Panc1 (cell line): ENCODE data around the gene SFSWAP. TPM values are rescaled to one million over a fixed set of nuclear protein-coding genes. Genes with fewer than 3 reads are reported as not detected.

Experiments
- ATAC-seq: fragments of 200-7000 bp; cut with Tn5 transposase; 2 replicates; pipeline ENCODE4 v1.9.1; 2020; ENCODE audit warnings: mild to moderate bottlenecking, moderate library complexity
- BruUV-seq: library from RNA; stranded (reverse); fragments of 400-500 nt; replicated peaks from 2 replicates; lab custom pipeline; 2021; lab: Mats Ljungman, UMichigan
- CTCF ChIA-PET: fragments of 300-600 bp; sonication (Branson Sonifier 250); formaldehyde crosslinking; loops from one replicate; lab custom pipeline; 2022; ENCODE audit warnings: antibody characterized with exemption; lab: Charles Lee
- POLR2A ChIA-PET: fragments of 300-600 bp; sonication (Branson Sonifier 250); formaldehyde crosslinking; loops from one replicate; lab custom pipeline; 2022; ENCODE audit warnings: antibody characterized with exemption; lab: Charles Lee
- DNase-seq: peaks from one replicate; pipeline ENCODE4 v3.0.0-alpha.2; 2010; ENCODE audit warnings: low read depth, low spot score
- H3K27ac ChIP-seq: 2 replicates; pipeline ENCODE4 v1.5.1; 2011; ENCODE audit warnings: mild to moderate bottlenecking, low read length, inconsistent platforms
- H3K27me3 ChIP-seq: fragments of 200-500 bp; sonication (Bioruptor generic); 2 replicates; pipeline ENCODE4 v1.6.0; 2014; ENCODE audit warnings: low read length, inconsistent platforms; ENCODE audit not compliant: control insufficient read depth, insufficient read depth
- H3K36me3 ChIP-seq: fragments of 200-500 bp; sonication (Bioruptor generic); 2 replicates; pipeline ENCODE4 v1.5.1; 2014; ENCODE audit warnings: inconsistent platforms, mild to moderate bottlenecking, low read length, moderate library complexity; ENCODE audit not compliant: control insufficient read depth, insufficient read depth
- H3K4me1 ChIP-seq: 2 replicates; pipeline ENCODE4 v1.5.1; 2011; ENCODE audit warnings: inconsistent platforms, mild to moderate bottlenecking, low read length, moderate library complexity; ENCODE audit not compliant: control insufficient read depth, insufficient read depth
- H3K4me3 ChIP-seq, 2 experiments: 2 replicates each; pipeline ENCODE4 v1.5.1; 2011 to 2012; ENCODE audit warnings: low read depth in 2 of 2, low read length in 2 of 2, mild to moderate bottlenecking in 2 of 2, inconsistent platforms in 1 of 2, moderate library complexity in 1 of 2
- H3K9me3 ChIP-seq: fragments of 200-500 bp; sonication (Bioruptor generic); 2 replicates; pipeline ENCODE4 v1.5.1; 2014; ENCODE audit warnings: low read depth, mild to moderate bottlenecking, inconsistent platforms, low read length, moderate library complexity; ENCODE audit not compliant: control insufficient read depth, insufficient read depth
- CTCF ChIP-seq: fragments of 450-650 bp; IDR thresholded peaks from 2 replicates; pipeline ENCODE4 v1.5.1; 2017; ENCODE audit warnings: mild to moderate bottlenecking
- POLR2AphosphoS5 ChIP-seq: IDR thresholded peaks from 2 replicates; pipeline ENCODE4 v1.6.1; 2012; ENCODE audit warnings: mild to moderate bottlenecking, low read depth, low read length, moderate library complexity
- REST ChIP-seq, 2 experiments: IDR thresholded peaks; 2 replicates each; pipeline ENCODE4 v1.6.1; 2011 to 2012; ENCODE audit warnings: low read depth in 2 of 2, control low read depth in 1 of 2, low read length in 1 of 2, mild to moderate bottlenecking in 1 of 2, moderate library complexity in 1 of 2; ENCODE audit not compliant: insufficient read depth in 1 of 2
- SIN3A ChIP-seq: IDR thresholded peaks from 2 replicates; pipeline ENCODE4 v1.6.1; 2012; ENCODE audit warnings: low read depth, mild to moderate bottlenecking, low read length, moderate library complexity, borderline replicate concordance; ENCODE audit not compliant: insufficient read depth
- TCF7L2 ChIP-seq: IDR thresholded peaks from 2 replicates; pipeline ENCODE4 v1.6.1; 2011; ENCODE audit warnings: mild to moderate bottlenecking, low read depth, low read length, inconsistent platforms
- in situ Hi-C: cut with HindIII; loops from 2 replicates; pipeline ENCODE4 v1.10.0; 2016; ENCODE audit warnings: low sequenced_read_pairs, low pct_unique_long_range_greater_than_20kb
- intact Hi-C: fragments of 100-400 bp; cut with micrococcal nuclease; formaldehyde crosslinking; loops from one replicate; pipeline ENCODE4 v1.10.0; 2022; ENCODE audit not compliant: unreplicated experiment
- total RNA-seq: library from RNA; stranded (reverse); gene quantifications from one replicate; pipeline ENCODE4 v1.2.1, GENCODE V29; 2021; ENCODE audit not compliant: unreplicated experiment

SFSWAP gene
- total RNA-seq, 1 experiment from 2014 or later = 41.6 TPM

GRCh38 chr12:131784909-131785762 is 74.2 kb downstream of the SFSWAP start:
- intact Hi-C loops = no loop called here
- Histone ChIP-seq H3K4me1 (no peaks in the 10 kb centered on the region), H3K36me3 (peaks cover 16% of the 10 kb centered on the region), H3K27ac (no peak overlapping the region), H3K27me3 (no peaks in the 10 kb centered on the region), H3K9me3 (no peaks in the 10 kb centered on the region), H3K4me3 (no peak overlapping the region)
- DNase-seq (no peak), ATAC-seq (no peak)
- no peak for TF ChIP-seq REST (IDR thresholded peaks at IDR 0.05; ENCODE audit: insufficient read depth in 1 of 2, low read depth in 2 of 2, low read length in 1 of 2)
- no peak for TF ChIP-seq TCF7L2
- no peak for TF ChIP-seq CTCF
- no peak for TF ChIP-seq SIN3A
- no peak for TF ChIP-seq POLR2AphosphoS5
- no TSS peak for BruUV-seq
- POLR2A ChIA-PET = no interaction called here
- in situ Hi-C loops = no loop called here
- CTCF ChIA-PET = no interaction called here

GRCh38 chr12:131785763-131786330 is 75.0 kb downstream of the SFSWAP start:
- 0 out of 2 replicates have a peak, but pooled peaks have one; percentile 28 for ATAC-seq
- H3K4me1 ChIP-seq = no peaks in the 10 kb centered on the region
- DNase-seq = no peak
- intact Hi-C loops (no loop called here), in situ Hi-C loops (no loop called here)
- no peaks in the 10 kb centered on the region for H3K27me3 ChIP-seq
- CTCF ChIA-PET = no interaction called here
- no peak overlapping the region for H3K4me3 ChIP-seq
- H3K36me3 ChIP-seq = peaks cover 13% of the 10 kb centered on the region
- no peak for TF ChIP-seq REST (IDR thresholded peaks at IDR 0.05; ENCODE audit: insufficient read depth in 1 of 2, low read depth in 2 of 2, low read length in 1 of 2)
- no peak for TF ChIP-seq CTCF
- TF ChIP-seq POLR2AphosphoS5 = no peak
- no peak for TF ChIP-seq SIN3A
- TF ChIP-seq TCF7L2 = no peak
- no TSS peak for BruUV-seq
- POLR2A ChIA-PET = no interaction called here
- no peak overlapping the region for H3K27ac ChIP-seq
- H3K9me3 ChIP-seq = no peaks in the 10 kb centered on the region
